Neural cell (in vitro differentiated cells): ENCODE data around the gene R3HDML. TPM values are rescaled to one million over a fixed set of nuclear protein-coding genes. Genes with fewer than 3 reads are reported as not detected.

ENCODE experiments used
- H2AFZ ChIP-seq: fragments of 200-600, 300-800 bp; sonication (generic), shearing (Covaris generic); 2 replicates; pipeline ENCODE4 v1.6.0; 2014; ENCODE audit warnings: low read depth, mild to moderate bottlenecking, antibody characterized with exemption, low read length, moderate library complexity
- H3F3A ChIP-seq: fragments of 200-600 bp; shearing (Covaris generic); 2 replicates; pipeline ENCODE4 v1.6.1; 2016; ENCODE audit warnings: mild to moderate bottlenecking, moderate library complexity, mixed read lengths, antibody characterized with exemption, low read length; ENCODE audit not compliant: insufficient read depth, poor library complexity, severe bottlenecking
- H3K27ac ChIP-seq: fragments of 200-600, 300-800 bp; sonication (generic), shearing (Covaris generic); 2 replicates; pipeline ENCODE4 v1.5.1; 2014; ENCODE audit warnings: mild to moderate bottlenecking, low read length, moderate library complexity
- H3K27me3 ChIP-seq: fragments of 300-800, 200-600 bp; sonication (generic), shearing (Covaris generic); 2 replicates; pipeline ENCODE4 v1.6.0; 2014; ENCODE audit warnings: mild to moderate bottlenecking, low read depth, low read length, moderate library complexity; ENCODE audit not compliant: insufficient read depth
- H3K36me3 ChIP-seq: fragments of 300-800, 200-600 bp; sonication (generic), shearing (Covaris generic); 2 replicates; pipeline ENCODE4 v1.5.1; 2014; ENCODE audit warnings: mild to moderate bottlenecking, antibody characterized with exemption, low read length, moderate library complexity; ENCODE audit not compliant: insufficient read depth
- H3K4me2 ChIP-seq: fragments of 300-800, 200-600 bp; sonication (generic), shearing (Covaris generic); 2 replicates; pipeline ENCODE4 v1.6.0; 2014; ENCODE audit warnings: mild to moderate bottlenecking, low read length
- H3K4me3 ChIP-seq: fragments of 300-800, 200-600 bp; sonication (generic), shearing (Covaris generic); 2 replicates; pipeline ENCODE4 v1.5.1; 2014; ENCODE audit warnings: mild to moderate bottlenecking, low read length, moderate library complexity
- H3K79me2 ChIP-seq: fragments of 200-600 bp; shearing (Covaris generic); replicated peaks from 2 replicates; pipeline ENCODE4 v1.6.0; 2014; ENCODE audit warnings: mild to moderate bottlenecking, low read length, moderate library complexity; ENCODE audit not compliant: insufficient read depth
- H3K9ac ChIP-seq: fragments of 300-800, 200-600 bp; sonication (generic), shearing (Covaris generic); 2 replicates; pipeline ENCODE4 v1.6.1; 2016; ENCODE audit warnings: mild to moderate bottlenecking, low read length, mixed read lengths
- H3K9me2 ChIP-seq: fragments of 200-600 bp; shearing (Covaris generic); 2 replicates; pipeline ENCODE4 v1.6.1; 2016; ENCODE audit warnings: mild to moderate bottlenecking, low read length, mixed read lengths; ENCODE audit not compliant: insufficient read depth
- H3K9me3 ChIP-seq: fragments of 200-600, 300-800 bp; sonication (generic), shearing (Covaris generic); 2 replicates; pipeline ENCODE4 v1.6.1; 2016; ENCODE audit warnings: mild to moderate bottlenecking, mixed run types, low read length, moderate library complexity, mixed read lengths
- H4K20me1 ChIP-seq: fragments of 200-600 bp; shearing (Covaris generic); 2 replicates; pipeline ENCODE4 v1.6.1; 2016; ENCODE audit warnings: mild to moderate bottlenecking, mixed run types; ENCODE audit not compliant: insufficient read depth
- EP300 ChIP-seq: fragments of 450-650 bp; conservative IDR thresholded peaks from 2 replicates; pipeline ENCODE4 v1.6.1; 2014; ENCODE audit warnings: antibody characterized with exemption, mild to moderate bottlenecking, moderate library complexity; ENCODE audit not compliant: poor library complexity, severe bottlenecking
- EZH2 ChIP-seq: fragments of 200-600, 300-800 bp; shearing (Covaris generic), sonication (generic); IDR thresholded peaks from 2 replicates; pipeline ENCODE4 v1.6.1; 2014; ENCODE audit warnings: antibody characterized with exemption, low read length, borderline replicate concordance, mild to moderate bottlenecking; ENCODE audit not compliant: insufficient read depth, poor library complexity, severe bottlenecking
- MXI1 ChIP-seq: fragments of 450-650 bp; conservative IDR thresholded peaks from 2 replicates; pipeline ENCODE4 v1.6.1; 2014; ENCODE audit warnings: antibody characterized with exemption, mild to moderate bottlenecking; ENCODE audit not compliant: poor library complexity, severe bottlenecking
- POLR2AphosphoS5 ChIP-seq: IDR thresholded peaks from 2 replicates; pipeline ENCODE4 v1.6.1; 2012
- RAD21 ChIP-seq: fragments of 450-650 bp; conservative IDR thresholded peaks from 2 replicates; pipeline ENCODE4 v1.6.1; 2014; ENCODE audit warnings: antibody characterized with exemption, mild to moderate bottlenecking, moderate library complexity
- SMC3 ChIP-seq: fragments of 450-650 bp; conservative IDR thresholded peaks from 2 replicates; pipeline ENCODE4 v1.6.1; 2014; ENCODE audit warnings: antibody characterized with exemption, mild to moderate bottlenecking, moderate library complexity; ENCODE audit not compliant: poor library complexity
- TAF1 ChIP-seq: IDR thresholded peaks from 2 replicates; pipeline ENCODE4 v1.6.1; 2012; ENCODE audit warnings: low read depth
- polyA plus RNA-seq: library from polyadenylated mRNA; depleted of rRNA; stranded (reverse); fragments of >200 nt; gene quantifications from 2 replicates; pipeline ENCODE4 v1.2.3, GENCODE V29; 2014
- TF ChIP-seq, protein P1 (sequence below): IDR thresholded peaks from 2 replicates; pipeline ENCODE4 v1.6.1; 2012; ENCODE audit warnings: borderline replicate concordance
- TF ChIP-seq, protein P2 (sequence below): fragments of 450-650 bp; IDR thresholded peaks from 2 replicates; pipeline ENCODE4 v1.5.1; 2014; ENCODE audit warnings: antibody characterized with exemption, mild to moderate bottlenecking, moderate library complexity; ENCODE audit not compliant: poor library complexity, severe bottlenecking

The R3HDML gene
- polyA plus RNA-seq, 1 donor from 2014 or later, result not detected

DNA sequence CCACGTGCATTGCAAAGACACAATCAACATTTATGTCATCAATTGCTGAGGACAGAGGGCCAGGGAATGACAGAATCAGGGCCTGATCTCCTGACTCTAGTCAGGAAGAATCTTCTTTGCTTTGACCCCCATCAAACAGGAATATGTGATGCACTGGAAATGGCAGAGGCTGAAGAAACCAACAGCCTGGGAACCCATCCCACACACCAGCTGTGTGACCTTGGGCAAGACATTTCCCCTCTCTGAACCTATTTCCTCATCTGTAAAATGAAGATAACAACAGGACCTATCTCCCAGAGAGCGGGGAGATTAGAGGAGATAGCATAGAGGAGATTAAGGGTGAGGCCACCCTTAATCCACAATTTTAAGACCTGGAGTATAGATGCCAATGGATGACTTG, 20.2 kb downstream of the R3HDML start:
- no peaks in the 10 kb centered on the region for H3F3A ChIP-seq

DNA sequence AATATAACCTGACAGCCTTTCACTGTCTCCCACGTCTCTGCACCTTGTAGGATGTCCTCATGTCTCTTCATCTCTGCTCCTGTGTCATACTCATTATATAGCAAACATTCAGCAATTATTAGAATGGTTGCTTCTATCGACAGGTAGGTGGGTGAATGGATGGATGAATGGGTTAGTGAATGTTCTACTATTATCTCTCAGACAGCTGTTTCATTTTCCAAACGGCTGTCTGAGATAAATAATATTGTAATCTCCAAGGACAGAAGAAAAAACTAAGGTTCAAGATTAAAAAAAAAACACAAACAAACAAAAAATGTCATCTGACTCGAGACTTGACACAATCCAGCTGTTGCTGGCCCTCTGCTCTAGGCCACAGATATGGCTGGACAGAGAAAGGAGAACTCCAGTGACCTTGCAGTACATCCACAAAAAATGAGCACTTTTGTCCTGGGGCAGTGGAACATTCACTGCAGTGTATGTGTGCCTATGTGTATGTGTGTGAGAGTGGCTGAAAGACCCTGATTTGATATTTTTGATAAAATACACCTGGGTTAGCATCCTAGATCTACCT, 20.8 kb downstream of the R3HDML start:
- Histone ChIP-seq H3K4me2 (no peak overlapping the region), H2AFZ (no peak overlapping the region), H3K4me3 (no peak overlapping the region), H4K20me1 (no peaks in the 10 kb centered on the region), H3K9me2 (no peaks in the 10 kb centered on the region), H3F3A (no peaks in the 10 kb centered on the region), H3K27ac (no peak overlapping the region), H3K79me2 (no peaks in the 10 kb centered on the region), H3K9me3 (no peaks in the 10 kb centered on the region), H3K9ac (no peak overlapping the region), H3K36me3 (no peaks in the 10 kb centered on the region), H3K27me3 (no peaks in the 10 kb centered on the region)
- no peak for TF ChIP-seq POLR2AphosphoS5
- TF ChIP-seq MXI1, result no peak
- TF ChIP-seq SMC3, result no peak
- no peak for TF ChIP-seq RAD21
- TF ChIP-seq, protein P1, sequence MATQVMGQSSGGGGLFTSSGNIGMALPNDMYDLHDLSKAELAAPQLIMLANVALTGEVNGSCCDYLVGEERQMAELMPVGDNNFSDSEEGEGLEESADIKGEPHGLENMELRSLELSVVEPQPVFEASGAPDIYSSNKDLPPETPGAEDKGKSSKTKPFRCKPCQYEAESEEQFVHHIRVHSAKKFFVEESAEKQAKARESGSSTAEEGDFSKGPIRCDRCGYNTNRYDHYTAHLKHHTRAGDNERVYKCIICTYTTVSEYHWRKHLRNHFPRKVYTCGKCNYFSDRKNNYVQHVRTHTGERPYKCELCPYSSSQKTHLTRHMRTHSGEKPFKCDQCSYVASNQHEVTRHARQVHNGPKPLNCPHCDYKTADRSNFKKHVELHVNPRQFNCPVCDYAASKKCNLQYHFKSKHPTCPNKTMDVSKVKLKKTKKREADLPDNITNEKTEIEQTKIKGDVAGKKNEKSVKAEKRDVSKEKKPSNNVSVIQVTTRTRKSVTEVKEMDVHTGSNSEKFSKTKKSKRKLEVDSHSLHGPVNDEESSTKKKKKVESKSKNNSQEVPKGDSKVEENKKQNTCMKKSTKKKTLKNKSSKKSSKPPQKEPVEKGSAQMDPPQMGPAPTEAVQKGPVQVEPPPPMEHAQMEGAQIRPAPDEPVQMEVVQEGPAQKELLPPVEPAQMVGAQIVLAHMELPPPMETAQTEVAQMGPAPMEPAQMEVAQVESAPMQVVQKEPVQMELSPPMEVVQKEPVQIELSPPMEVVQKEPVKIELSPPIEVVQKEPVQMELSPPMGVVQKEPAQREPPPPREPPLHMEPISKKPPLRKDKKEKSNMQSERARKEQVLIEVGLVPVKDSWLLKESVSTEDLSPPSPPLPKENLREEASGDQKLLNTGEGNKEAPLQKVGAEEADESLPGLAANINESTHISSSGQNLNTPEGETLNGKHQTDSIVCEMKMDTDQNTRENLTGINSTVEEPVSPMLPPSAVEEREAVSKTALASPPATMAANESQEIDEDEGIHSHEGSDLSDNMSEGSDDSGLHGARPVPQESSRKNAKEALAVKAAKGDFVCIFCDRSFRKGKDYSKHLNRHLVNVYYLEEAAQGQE, result no peak
- no peak for TF ChIP-seq TAF1
- TF ChIP-seq EP300, result no peak
- TF ChIP-seq, protein P2, sequence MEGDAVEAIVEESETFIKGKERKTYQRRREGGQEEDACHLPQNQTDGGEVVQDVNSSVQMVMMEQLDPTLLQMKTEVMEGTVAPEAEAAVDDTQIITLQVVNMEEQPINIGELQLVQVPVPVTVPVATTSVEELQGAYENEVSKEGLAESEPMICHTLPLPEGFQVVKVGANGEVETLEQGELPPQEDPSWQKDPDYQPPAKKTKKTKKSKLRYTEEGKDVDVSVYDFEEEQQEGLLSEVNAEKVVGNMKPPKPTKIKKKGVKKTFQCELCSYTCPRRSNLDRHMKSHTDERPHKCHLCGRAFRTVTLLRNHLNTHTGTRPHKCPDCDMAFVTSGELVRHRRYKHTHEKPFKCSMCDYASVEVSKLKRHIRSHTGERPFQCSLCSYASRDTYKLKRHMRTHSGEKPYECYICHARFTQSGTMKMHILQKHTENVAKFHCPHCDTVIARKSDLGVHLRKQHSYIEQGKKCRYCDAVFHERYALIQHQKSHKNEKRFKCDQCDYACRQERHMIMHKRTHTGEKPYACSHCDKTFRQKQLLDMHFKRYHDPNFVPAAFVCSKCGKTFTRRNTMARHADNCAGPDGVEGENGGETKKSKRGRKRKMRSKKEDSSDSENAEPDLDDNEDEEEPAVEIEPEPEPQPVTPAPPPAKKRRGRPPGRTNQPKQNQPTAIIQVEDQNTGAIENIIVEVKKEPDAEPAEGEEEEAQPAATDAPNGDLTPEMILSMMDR, result no peak
- no peak for TF ChIP-seq EZH2

More for the DNA sequence above, 20.2 kb downstream of the R3HDML start:
- Histone ChIP-seq H4K20me1 (no peaks in the 10 kb centered on the region), H3K27ac (no peak overlapping the region), H2AFZ (no peak overlapping the region), H3K36me3 (no peaks in the 10 kb centered on the region), H3K9me3 (no peaks in the 10 kb centered on the region), H3K9ac (no peak overlapping the region), H3K79me2 (no peaks in the 10 kb centered on the region), H3K9me2 (no peaks in the 10 kb centered on the region), H3K4me3 (no peak overlapping the region), H3K27me3 (no peaks in the 10 kb centered on the region), H3K4me2 (no peak overlapping the region)
- TF ChIP-seq, protein P1, result no peak
- TF ChIP-seq POLR2AphosphoS5 (no peak), SMC3 (no peak), EP300 (no peak), RAD21 (no peak), TAF1 (no peak), EZH2 (no peak), MXI1 (no peak)
- TF ChIP-seq, protein P2, result no peak
